ENCODE data around the gene DCAF11. TPM values are rescaled to one million over a fixed set of nuclear protein-coding genes. Genes with fewer than 3 reads are reported as not detected.
"Not testable (repeated sequence)": the region's sequence is repeated elsewhere in the genome, so short reads cannot be mapped to it uniquely, and the experiment has no call there.

DCAF11 gene
- total RNA-seq, 6 donors from 2014 or later, result 68.4 to 138 (median 95.0) TPM

DNA sequence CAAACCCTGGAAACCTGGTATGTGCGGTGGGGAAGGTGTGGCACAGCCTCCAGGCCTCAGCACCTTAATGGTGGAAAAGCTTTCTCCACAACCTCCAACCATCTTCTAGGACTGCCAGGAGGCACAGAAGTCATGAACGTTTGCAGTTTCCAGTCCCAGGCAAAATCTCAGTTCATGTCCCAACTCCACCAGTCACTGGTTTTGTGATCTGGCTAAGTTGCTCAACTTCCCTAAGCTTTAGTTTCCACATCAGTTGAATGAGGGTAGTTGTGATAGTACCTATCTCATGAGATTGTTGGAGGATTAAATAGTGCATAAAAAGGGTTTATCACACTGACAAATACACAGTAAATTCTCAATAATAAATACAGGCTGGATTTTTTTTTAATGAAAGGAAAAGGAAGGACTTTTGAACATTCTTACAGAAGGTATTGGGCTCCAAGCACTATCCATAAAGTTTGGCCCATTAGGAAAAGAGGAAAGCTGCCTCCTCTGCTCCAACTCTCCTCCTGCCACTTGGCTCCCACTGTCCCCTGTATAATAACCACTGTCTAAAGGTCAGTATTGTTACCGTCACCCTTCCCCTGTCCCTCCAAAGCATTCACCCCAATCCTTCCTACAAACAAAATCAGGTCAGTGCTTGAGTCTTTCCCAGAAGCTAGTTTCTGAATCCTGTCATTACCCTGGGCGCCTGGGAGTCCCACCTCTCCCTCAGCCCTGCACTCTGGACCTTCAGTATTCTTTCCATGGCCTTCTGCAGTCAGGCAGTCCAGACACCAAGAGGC, 14.2 kb upstream of the DCAF11 start:
- DNase-seq (no peak), ATAC-seq (ENCODE audit: low FRiP score in 2 of 2) (no peak)
- Histone ChIP-seq H3K27me3 (no peaks in the 10 kb centered on the region), H3K36me3 (peaks cover 3 to 56% (median 41%) of the 10 kb centered on the region in 4 donors), H3K9me3 (no peaks in the 10 kb centered on the region), H3K4me1 (peaks cover 4 to 19% (median 5%) of the 10 kb centered on the region in 4 donors), H3K4me3 (no peak overlapping the region), H3K27ac (no peak overlapping the region)
- TF ChIP-seq, protein P1, sequence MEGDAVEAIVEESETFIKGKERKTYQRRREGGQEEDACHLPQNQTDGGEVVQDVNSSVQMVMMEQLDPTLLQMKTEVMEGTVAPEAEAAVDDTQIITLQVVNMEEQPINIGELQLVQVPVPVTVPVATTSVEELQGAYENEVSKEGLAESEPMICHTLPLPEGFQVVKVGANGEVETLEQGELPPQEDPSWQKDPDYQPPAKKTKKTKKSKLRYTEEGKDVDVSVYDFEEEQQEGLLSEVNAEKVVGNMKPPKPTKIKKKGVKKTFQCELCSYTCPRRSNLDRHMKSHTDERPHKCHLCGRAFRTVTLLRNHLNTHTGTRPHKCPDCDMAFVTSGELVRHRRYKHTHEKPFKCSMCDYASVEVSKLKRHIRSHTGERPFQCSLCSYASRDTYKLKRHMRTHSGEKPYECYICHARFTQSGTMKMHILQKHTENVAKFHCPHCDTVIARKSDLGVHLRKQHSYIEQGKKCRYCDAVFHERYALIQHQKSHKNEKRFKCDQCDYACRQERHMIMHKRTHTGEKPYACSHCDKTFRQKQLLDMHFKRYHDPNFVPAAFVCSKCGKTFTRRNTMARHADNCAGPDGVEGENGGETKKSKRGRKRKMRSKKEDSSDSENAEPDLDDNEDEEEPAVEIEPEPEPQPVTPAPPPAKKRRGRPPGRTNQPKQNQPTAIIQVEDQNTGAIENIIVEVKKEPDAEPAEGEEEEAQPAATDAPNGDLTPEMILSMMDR (IDR thresholded peaks at IDR 0.05), result no peak
- TF ChIP-seq EP300 (IDR thresholded peaks at IDR 0.05) (no peak), POLR2A (IDR thresholded peaks at IDR 0.05) (no peak), POLR2AphosphoS5 (IDR thresholded peaks at IDR 0.05) (no peak)
- WGBS, 2 donors, result 86 to 89% methylated on average over 4 of the region's 4 CpGs

DNA sequence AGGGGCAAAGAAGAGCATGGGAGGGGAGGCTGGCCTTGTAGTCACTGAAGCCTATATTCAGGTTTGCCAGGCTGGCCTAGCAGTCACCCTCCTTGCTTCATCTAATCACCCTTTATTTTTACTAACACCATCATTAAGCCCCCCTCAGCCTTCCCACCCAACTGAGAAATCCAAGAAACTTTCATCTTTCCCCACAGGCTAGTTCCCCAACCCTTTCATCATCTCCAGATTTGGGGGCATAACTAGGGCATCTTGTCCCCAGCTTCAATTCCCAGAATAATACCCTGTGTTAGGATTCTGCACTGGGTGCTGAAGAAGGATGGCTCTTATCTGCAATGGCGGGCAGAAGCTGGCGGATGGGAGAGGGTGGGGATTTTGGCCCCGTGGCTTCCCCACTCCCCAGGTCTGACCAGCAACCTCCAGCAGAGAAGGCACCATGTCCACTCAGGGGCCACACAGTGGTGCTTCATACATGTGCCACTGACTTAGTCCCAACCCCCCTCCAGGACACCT, 13.5 kb upstream of the DCAF11 start:
- 96 to 97% methylated on average over 3 of the region's 3 CpGs for WGBS, 2 donors
- no peak overlapping the region for H3K4me3 ChIP-seq
- H3K36me3 ChIP-seq, result peaks cover 3 to 56% (median 41%) of the 10 kb centered on the region in 4 donors
- no peaks in the 10 kb centered on the region for H3K9me3 ChIP-seq
- TF ChIP-seq, protein P1 (IDR thresholded peaks at IDR 0.05), result no peak
- TF ChIP-seq POLR2AphosphoS5 (IDR thresholded peaks at IDR 0.05), result no peak
- no peak for TF ChIP-seq POLR2A (IDR thresholded peaks at IDR 0.05)
- TF ChIP-seq EP300 (IDR thresholded peaks at IDR 0.05), result no peak
- no peak for DNase-seq
- no peak overlapping the region for H3K27ac ChIP-seq
- H3K27me3 ChIP-seq, result no peaks in the 10 kb centered on the region
- peaks cover 0 to 14% (median 0%) of the 10 kb centered on the region in 4 donors for H3K4me1 ChIP-seq
- ATAC-seq (ENCODE audit: low FRiP score in 2 of 2), result no peak

DNA sequence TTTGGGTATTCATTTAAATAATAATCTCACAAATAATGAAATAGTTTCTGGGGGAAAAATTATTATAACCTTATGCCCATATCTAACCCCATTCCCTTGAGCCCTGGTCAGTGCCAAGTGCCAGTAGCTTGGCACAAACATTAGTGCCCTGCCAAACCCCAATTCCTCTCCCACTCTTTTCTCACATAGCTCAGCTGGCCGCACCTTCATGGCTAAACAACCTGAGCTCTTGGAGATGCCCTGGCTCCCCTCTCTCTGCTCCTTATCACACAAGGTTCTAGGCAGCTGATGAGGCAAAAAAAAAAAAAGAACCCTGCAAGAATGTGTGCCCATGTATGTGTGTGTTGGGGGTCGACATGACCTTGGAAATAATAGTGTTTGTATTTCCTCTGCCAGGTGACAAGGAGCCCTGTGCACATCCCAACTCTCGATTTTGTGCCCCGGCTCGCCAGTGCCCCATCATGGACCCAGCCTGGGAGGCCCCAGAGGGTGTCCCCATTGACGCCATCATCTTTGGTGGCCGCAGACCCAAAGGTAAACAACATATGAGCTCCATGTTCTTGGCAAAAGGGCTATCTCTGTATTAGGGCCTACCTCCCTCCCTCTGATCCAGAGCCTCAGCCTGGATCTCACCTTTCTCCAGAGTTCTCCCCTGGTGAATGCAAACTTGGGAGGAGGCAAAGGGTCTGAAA, 12.1 kb upstream of the DCAF11 start:
- WGBS, 2 donors, result 87 to 96% methylated on average over 7 of the region's 7 CpGs
- DNase-seq (no peak), ATAC-seq (ENCODE audit: low FRiP score in 2 of 2) (no peak)
- no peak overlapping the region for H3K27ac ChIP-seq
- H3K9me3 ChIP-seq, result no peaks in the 10 kb centered on the region
- H3K4me1 ChIP-seq, result peaks cover 0 to 7% (median 0%) of the 10 kb centered on the region in 4 donors
- H3K27me3 ChIP-seq, result no peaks in the 10 kb centered on the region
- TF ChIP-seq, protein P1 (IDR thresholded peaks at IDR 0.05), result no peak
- TF ChIP-seq POLR2A (IDR thresholded peaks at IDR 0.05), result no peak
- no peak for TF ChIP-seq EP300 (IDR thresholded peaks at IDR 0.05)
- TF ChIP-seq POLR2AphosphoS5 (IDR thresholded peaks at IDR 0.05), result no peak
- no peak overlapping the region for H3K4me3 ChIP-seq
- H3K36me3 ChIP-seq, result peaks cover 3 to 56% (median 41%) of the 10 kb centered on the region in 4 donors

DNA sequence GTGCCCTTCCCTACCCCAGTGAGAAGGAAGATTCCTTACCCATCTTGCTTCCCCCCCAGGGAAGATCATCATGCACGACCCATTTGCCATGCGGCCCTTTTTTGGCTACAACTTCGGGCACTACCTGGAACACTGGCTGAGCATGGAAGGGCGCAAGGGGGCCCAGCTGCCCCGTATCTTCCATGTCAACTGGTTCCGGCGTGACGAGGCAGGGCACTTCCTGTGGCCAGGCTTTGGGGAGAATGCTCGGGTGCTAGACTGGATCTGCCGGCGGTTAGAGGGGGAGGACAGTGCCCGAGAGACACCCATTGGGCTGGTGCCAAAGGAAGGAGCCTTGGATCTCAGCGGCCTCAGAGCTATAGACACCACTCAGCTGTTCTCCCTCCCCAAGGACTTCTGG, 11.1 kb upstream of the DCAF11 start:
- H3K4me1 ChIP-seq, result peaks cover under 1 to 8% (median under 1%) of the 10 kb centered on the region in 4 donors
- DNase-seq, result no peak

DNA sequence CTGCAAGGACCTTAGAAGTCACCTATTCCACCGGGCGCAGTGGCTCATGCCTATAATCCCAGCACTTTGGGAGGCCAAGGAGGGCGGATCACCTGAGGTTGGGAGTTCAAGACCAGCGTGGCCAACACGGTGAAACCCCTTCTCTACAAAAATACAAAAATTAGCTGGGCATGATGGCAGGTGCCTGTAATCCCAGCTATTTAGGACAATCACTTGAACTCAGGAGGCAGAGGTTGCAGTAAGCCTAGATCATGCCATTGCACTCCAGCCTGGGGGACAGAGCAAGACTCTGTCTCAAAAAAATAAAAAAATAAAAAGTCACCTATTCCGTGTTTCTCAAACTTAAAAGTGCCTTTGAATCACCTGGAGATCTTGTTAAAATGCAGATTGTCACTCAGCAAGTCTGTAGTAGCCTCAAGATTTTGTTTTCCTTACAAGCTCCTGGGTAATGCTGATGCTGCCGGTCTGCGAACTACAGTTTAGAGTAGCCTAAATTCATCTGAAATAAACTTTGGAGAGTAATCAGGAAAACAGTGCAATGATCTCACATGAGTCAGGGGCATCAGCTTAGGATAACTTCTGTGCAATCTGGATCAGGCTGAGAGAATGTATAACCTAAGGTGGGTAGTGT, 8.9 kb upstream of the DCAF11 start:
- DNase-seq; H3K9me3 ChIP-seq; H3K27ac ChIP-seq; H3K4me3 ChIP-seq; ATAC-seq (ENCODE audit: low FRiP score in 2 of 2); H3K27me3 ChIP-seq: not testable (repeated sequence)
- 88 to 95% methylated on average over 8 of the region's 8 CpGs for WGBS, 2 donors
- Histone ChIP-seq H3K4me1 (peaks cover 8 to 19% (median 12%) of the 10 kb centered on the region in 4 donors), H3K36me3 (peaks cover 0 to 25% (median 16%) of the 10 kb centered on the region in 4 donors)

More for the DNA sequence above, 11.1 kb upstream of the DCAF11 start:
- no peaks in the 10 kb centered on the region for H3K27me3 ChIP-seq
- H3K36me3 ChIP-seq, result peaks cover 3 to 48% (median 35%) of the 10 kb centered on the region in 4 donors
- H3K9me3 ChIP-seq, result no peaks in the 10 kb centered on the region
- 86 to 96% methylated on average over 12 to 13 of the region's 13 CpGs for WGBS, 2 donors
- no peak for ATAC-seq (ENCODE audit: low FRiP score in 2 of 2)
- TF ChIP-seq POLR2AphosphoS5 (IDR thresholded peaks at IDR 0.05) (no peak), POLR2A (IDR thresholded peaks at IDR 0.05) (no peak), EP300 (IDR thresholded peaks at IDR 0.05) (no peak)
- TF ChIP-seq, protein P1 (IDR thresholded peaks at IDR 0.05), result no peak
- H3K27ac ChIP-seq, result no peak overlapping the region
- no peak overlapping the region for H3K4me3 ChIP-seq

Measured in upper lobe of left lung (tissue), 6 donors.